ENCODE results near the gene SCUBE1. TPM values are rescaled to one million over a fixed set of nuclear protein-coding genes. Genes with fewer than 3 reads are reported as not detected.

The SCUBE1 gene
- polyA plus RNA-seq, 1 of the 3 experiments (the other 2 are of a cell fraction) = 0.56 TPM

DNA sequence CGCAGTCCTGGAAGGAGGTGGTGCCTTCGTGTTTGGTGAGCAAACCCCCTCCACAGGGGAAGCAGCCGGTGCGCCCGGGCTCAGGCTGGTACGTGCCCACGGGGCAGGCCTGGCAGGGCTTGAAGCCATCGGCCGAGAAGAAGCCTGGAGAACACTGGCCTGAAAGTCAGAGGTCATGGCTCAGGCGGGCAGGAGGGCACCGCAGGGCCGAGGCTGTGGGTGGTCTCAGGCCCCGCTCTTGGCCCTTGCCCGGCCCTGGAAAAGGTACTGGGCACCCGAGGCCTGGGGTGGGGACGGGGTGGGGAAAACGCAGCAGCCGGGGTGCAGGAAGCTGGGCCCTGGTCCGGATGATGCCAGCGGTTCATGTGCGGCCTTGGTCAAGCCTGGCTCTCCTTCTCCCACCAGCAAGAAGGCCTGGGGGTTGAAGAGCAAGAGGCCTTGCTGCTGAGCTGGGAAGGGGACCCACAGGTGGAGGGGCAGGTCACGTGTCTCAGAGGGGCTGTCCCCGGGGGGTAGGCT lies 130.7 kb downstream of the SCUBE1 start:
- Histone ChIP-seq H2AFZ (ENCODE audit: low read depth) (no peak overlapping the region), H3K27ac (ENCODE audit: low read depth in 2 of 2, low read length in 1 of 2) (no peak overlapping the region), H3K9me2 (no peaks in the 10 kb centered on the region), H3K9ac (no peak overlapping the region), H4K20me1 (ENCODE audit: insufficient read depth) (no peaks in the 10 kb centered on the region), H3K4me3 (ENCODE audit: low read depth in 2 of 2, low read length in 1 of 2) (no peak overlapping the region), H3K27me3 (ENCODE audit: insufficient read depth) (no peaks in the 10 kb centered on the region), H3K9me3 (no peaks in the 10 kb centered on the region), H3K79me2 (ENCODE audit: insufficient read depth) (no peaks in the 10 kb centered on the region), H3K4me1 (ENCODE audit: control insufficient read depth in 1 of 2, insufficient read depth in 2 of 2, low read depth in 1 of 2, low read length in 1 of 2) (no peaks in the 10 kb centered on the region), H3K36me3 (replicated peaks in 1 of 2; ENCODE audit: control insufficient read depth in 1 of 2, insufficient read depth in 2 of 2, low read length in 1 of 2) (no peaks in the 10 kb centered on the region), H3K4me2 (no peak overlapping the region), H3F3A (replicated peaks; ENCODE audit: insufficient read depth) (no peaks in the 10 kb centered on the region)
- CTCF ChIA-PET = no interaction called here
- WGBS (ENCODE audit: low lambda C conversion rate) = no CpG with 5 or more reads among the region's 23 CpGs
- TF ChIP-seq, protein P1, sequence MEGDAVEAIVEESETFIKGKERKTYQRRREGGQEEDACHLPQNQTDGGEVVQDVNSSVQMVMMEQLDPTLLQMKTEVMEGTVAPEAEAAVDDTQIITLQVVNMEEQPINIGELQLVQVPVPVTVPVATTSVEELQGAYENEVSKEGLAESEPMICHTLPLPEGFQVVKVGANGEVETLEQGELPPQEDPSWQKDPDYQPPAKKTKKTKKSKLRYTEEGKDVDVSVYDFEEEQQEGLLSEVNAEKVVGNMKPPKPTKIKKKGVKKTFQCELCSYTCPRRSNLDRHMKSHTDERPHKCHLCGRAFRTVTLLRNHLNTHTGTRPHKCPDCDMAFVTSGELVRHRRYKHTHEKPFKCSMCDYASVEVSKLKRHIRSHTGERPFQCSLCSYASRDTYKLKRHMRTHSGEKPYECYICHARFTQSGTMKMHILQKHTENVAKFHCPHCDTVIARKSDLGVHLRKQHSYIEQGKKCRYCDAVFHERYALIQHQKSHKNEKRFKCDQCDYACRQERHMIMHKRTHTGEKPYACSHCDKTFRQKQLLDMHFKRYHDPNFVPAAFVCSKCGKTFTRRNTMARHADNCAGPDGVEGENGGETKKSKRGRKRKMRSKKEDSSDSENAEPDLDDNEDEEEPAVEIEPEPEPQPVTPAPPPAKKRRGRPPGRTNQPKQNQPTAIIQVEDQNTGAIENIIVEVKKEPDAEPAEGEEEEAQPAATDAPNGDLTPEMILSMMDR (IDR thresholded peaks at IDR 0.05) = no peak
- TF ChIP-seq FOSL2 (IDR thresholded peaks at IDR 0.05; ENCODE audit: borderline replicate concordance, low read depth) (no peak), IRF3 (IDR thresholded peaks at IDR 0.05; ENCODE audit: low read depth, low read length) (no peak), RFX5 (IDR thresholded peaks at IDR 0.05; ENCODE audit: low read length) (no peak), MAX (IDR thresholded peaks at IDR 0.05; ENCODE audit: low read depth) (no peak), FOXJ3 (CRISPR knock-in tag; IDR thresholded peaks at IDR 0.05) (no peak), POLR2AphosphoS5 (IDR thresholded peaks at IDR 0.05; ENCODE audit: low read depth, low read length) (no peak), MEF2A (IDR thresholded peaks at IDR 0.05; ENCODE audit: borderline replicate concordance, low read depth) (no peak), ELF1 (IDR thresholded peaks at IDR 0.05) (no peak), USF2 (IDR thresholded peaks at IDR 0.05; ENCODE audit: borderline replicate concordance, low read depth, low read length) (no peak), JUND (IDR thresholded peaks at IDR 0.05) (no peak), MXI1 (IDR thresholded peaks at IDR 0.05; ENCODE audit: low read depth, low read length) (no peak), FOXM1 (IDR thresholded peaks at IDR 0.05; ENCODE audit: low read depth) (no peak), RAD21 (IDR thresholded peaks at IDR 0.05; ENCODE audit: low read length) (no peak), NRF1 (IDR thresholded peaks at IDR 0.05; ENCODE audit: low read depth, low read length) (no peak), SIN3A (IDR thresholded peaks at IDR 0.05; ENCODE audit: borderline replicate concordance, low read depth, low read length) (no peak), EZH2phosphoT487 (IDR thresholded peaks at IDR 0.05; ENCODE audit: borderline replicate concordance, low read depth) (no peak), CHD2 (IDR thresholded peaks at IDR 0.05; ENCODE audit: low read length, partially characterized antibody) (no peak), RXRA (IDR thresholded peaks at IDR 0.05; ENCODE audit: borderline replicate concordance, low read depth) (no peak)
- TF ChIP-seq, protein P2, sequence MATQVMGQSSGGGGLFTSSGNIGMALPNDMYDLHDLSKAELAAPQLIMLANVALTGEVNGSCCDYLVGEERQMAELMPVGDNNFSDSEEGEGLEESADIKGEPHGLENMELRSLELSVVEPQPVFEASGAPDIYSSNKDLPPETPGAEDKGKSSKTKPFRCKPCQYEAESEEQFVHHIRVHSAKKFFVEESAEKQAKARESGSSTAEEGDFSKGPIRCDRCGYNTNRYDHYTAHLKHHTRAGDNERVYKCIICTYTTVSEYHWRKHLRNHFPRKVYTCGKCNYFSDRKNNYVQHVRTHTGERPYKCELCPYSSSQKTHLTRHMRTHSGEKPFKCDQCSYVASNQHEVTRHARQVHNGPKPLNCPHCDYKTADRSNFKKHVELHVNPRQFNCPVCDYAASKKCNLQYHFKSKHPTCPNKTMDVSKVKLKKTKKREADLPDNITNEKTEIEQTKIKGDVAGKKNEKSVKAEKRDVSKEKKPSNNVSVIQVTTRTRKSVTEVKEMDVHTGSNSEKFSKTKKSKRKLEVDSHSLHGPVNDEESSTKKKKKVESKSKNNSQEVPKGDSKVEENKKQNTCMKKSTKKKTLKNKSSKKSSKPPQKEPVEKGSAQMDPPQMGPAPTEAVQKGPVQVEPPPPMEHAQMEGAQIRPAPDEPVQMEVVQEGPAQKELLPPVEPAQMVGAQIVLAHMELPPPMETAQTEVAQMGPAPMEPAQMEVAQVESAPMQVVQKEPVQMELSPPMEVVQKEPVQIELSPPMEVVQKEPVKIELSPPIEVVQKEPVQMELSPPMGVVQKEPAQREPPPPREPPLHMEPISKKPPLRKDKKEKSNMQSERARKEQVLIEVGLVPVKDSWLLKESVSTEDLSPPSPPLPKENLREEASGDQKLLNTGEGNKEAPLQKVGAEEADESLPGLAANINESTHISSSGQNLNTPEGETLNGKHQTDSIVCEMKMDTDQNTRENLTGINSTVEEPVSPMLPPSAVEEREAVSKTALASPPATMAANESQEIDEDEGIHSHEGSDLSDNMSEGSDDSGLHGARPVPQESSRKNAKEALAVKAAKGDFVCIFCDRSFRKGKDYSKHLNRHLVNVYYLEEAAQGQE (IDR thresholded peaks at IDR 0.05; ENCODE audit: low read depth, low read length) = no peak
- no peak for DNase-seq
- POLR2A ChIA-PET = interaction anchor here (1.2 kb wide), 1 partner anchor 10 kb away, joined by 3 read pairs; no protein-coding TSS in a partner anchor

All from SK-N-SH (cell line).